Measurements from ENCODE around the gene ONECUT1.

ONECUT1 gene

DNA sequence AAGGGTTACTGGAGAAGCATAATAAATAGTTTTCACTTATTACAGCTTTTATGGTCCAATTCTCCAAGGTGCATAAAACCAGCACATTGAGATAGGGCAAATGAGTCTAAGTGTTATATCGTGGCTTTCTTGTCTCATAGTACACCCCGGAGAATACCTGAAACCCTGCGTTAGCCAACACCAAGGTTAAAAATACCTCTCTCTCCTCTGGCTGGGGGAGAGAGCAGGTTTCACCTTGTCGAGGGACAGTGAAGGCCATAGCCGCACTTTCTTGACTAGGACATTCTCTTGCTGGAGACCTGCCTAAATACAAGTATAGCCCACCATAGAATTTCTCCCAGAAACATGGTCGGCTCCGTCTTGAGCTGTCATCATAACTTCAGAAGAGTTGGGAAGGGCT is 59.5 kb downstream of the ONECUT1 start:
- no peak for DNase-seq

DNA sequence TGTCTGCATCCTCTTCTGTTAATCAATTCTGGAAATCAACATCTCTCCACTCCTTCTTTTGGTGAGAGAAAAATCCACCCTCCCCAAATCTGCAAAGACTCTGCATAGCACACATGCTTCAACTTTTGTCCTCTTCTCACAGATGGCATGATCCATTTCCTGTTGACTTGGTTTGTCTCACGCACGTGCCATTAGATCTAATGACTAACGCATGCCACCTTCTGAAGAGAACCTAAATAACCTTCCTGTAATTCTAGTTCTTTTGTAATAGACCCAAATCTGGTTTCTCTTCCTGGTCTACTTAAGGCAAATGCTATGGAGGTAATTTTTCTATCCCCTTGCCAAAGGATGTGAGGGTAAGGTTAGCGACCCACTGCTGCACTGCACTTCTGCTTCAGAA is 60.0 kb downstream of the ONECUT1 start:
- DNase-seq = no peak

DNA sequence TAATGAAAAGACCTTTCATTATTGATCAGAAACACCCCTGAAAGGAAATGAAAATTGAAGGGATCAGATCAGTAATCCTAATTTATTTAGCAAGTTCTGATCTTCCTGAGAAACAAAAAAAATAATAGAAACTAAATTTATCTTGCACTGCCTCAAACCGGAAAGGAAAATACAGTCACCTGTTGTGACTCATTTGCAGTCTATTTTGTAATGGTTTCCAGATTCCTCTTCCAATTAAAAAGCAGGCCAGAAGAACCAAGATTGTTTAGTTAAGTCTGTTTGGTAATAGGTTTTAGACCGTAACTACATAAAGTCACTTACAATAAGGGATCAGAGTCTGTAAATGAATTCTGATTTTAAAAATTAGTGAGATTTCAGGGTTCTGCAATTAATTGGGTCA is 61.2 kb downstream of the ONECUT1 start:
- no peak for DNase-seq

DNA sequence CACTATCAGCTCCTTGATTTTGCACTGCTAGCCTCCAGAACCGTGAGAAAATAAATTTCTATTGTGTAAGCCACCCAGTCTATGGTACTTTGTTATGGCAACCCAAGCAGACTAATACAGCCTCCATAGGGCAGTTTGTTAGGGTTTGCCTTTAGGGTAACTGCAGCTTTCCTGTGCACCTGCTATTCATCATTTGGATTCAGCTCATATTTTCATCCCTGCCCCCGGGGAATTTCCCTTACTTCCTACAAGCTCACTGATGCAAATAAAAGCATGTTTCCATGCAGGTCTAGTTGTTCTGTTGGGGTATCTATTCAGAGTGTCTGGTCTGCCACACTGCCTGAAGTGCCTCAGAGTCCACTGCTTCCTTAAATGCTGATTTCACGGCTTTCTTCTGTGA is 62.3 kb downstream of the ONECUT1 start:
- no peak for DNase-seq

DNA sequence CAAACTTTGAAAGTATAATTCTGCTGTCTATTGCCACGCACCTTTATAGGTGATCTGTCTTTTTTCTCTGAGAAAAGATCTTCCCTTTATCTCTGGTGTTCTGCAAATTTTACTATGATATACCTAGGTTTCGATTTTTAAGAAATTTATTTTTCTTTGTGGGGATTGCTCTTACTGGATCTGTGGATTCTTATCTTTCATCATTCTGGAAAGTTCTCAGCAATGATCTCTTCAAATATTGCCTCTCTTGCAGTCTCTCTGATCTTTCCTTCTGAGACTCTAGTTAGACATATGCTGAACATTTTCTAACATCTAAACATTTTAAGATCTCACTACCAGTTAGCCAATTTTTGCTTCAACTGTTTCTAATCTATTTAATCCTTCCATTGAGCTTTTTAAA is 63.9 kb downstream of the ONECUT1 start:
- no peak for DNase-seq

DNA sequence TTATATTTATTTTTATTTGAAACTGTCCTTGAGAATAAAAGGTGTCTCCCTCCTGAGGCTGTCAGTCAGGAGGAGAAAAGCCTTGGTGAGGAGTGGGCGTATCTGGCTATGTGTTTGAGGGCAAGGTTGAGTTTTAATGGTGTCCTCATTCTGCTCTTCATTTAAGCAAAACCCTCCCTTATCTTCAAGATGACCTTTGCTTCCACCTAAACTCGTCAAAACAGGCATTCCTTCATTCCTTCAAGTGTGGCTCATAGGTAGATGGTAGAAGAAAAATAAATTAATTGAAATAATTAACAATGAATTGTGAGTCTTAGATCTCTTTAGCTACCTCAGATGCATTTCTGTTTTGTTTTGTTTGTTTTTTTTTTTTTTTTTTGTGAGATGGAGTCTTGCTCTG is 71.6 kb downstream of the ONECUT1 start:
- no peak for DNase-seq

DNA sequence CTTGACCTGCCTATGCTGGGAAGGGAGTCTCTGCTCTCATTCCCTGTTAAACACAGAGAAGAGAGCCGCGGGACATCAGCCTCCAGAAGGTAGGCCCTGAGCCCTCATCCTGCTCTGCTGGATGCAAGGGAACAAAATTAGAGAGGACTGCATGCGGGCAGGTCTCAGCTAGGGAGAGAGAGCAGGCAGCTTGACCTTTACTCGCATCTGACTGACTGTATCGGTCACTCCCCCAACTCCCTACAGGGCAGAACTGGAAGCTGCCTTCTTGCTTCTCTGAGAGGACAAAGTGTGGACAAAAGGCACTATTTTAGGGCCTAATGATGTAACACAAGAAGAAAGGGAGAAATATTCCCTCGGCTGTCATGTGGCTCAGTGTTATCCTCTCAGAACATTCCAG is 72.2 kb downstream of the ONECUT1 start:
- DNase-seq = no peak

DNA sequence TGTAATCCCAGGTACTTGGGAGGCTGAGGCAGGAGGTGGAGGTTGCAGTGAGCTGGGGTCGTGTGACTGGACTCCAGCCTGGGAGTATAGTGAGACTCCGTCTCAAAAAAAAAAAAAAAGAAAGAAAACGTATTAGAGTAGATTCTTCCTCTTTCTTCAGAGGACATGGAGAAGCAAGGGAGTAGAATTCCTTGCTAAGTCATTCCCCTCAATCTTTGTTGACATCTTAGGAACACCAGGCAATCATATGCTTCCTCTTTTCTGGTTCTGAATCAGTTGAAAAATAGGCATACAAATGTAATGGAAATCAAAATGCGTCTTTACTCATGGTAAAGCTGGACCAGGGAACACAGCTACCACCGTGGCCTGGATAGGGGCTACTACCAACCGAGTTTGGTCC is 72.7 kb downstream of the ONECUT1 start:
- DNase-seq = no peak

DNA sequence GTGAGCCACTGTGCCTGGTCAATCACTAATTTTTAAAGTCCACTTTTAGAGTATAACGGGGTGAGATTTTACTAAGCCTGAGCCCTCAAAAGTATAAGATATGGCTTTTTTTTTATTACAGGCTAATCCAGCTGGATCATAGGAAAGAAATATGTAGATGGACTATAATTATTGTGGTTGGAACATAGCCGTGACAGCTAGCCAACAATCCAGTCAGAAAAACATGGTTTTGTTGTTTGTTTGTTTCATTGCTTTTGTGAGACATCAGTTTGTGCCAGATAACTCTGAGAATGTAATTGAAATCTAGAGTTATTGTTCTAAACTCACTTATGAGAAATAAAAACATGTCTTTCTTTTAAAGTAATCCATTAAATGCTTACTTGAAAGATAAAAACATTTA is 73.6 kb downstream of the ONECUT1 start:
- no peak for DNase-seq

DNA sequence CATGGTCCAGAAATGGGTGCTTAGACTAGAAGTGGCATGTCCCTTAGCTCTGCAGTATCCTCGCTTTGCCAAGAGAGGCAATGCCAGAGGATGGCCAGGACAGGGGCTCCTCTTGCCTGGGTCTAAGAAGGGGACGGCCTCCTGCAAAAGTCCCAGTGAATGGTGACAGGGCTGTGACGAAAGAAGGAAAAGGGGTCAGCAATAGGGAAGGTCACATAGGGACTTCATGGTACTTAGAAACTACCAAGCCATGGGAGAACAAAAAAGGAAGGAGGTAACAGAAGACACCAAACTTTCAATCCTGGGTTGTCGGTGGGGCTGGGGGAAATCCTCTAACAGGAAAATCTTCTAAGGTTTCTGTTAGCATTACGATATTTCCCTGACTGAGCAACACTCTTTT is 74.7 kb downstream of the ONECUT1 start:
- no peak for DNase-seq

DNA sequence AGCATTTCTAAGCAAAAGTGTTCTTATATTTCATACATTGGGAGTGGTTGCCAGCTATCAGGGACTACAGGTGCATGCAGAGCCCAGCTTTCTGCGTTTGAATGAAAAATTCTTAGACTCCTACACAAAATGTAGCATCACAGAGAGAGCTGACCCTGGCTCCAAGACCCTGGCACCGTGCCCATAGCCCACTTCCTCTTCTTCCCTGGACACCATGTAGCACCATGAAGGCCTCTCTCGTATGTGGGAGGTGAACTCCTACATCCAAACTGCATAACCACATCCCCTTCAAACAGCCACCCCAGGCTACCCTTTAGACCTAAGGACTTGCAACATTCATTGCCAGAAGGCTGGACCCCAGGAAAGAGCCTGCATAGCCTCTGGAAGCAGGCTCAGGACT is 75.2 kb downstream of the ONECUT1 start:
- DNase-seq = no peak

DNA sequence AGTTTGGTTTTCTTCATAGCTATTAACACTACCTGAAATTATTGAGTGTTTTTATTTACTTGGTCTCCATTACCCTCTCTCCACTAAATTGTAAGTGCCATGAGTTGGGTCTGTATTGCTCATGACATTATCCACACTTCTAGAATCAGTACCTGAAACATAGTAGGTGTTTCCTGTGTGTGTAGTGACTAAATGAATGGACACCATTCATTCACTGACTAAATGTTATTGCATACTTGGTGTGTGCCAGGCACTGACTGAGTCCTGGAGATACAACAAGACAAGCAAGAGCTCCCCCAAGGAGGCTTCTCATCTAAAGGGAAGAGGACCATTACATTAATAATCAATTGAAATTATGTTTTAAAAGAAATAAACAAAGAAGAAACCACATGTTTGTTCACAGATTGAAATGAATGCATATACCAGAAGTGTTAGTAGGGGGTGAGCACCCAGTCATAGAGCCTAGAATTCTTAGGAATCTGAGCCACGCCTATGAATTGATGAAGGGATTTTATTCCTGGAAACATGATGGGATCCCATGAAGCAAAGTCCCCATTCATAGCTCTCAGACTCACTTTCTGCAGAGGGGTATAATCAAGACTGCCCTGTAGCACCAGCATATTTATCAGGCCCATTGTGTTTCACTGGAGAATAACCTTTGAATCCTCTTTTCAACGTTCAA is 79.3 kb downstream of the ONECUT1 start:
- DNase-seq = no peak

DNA sequence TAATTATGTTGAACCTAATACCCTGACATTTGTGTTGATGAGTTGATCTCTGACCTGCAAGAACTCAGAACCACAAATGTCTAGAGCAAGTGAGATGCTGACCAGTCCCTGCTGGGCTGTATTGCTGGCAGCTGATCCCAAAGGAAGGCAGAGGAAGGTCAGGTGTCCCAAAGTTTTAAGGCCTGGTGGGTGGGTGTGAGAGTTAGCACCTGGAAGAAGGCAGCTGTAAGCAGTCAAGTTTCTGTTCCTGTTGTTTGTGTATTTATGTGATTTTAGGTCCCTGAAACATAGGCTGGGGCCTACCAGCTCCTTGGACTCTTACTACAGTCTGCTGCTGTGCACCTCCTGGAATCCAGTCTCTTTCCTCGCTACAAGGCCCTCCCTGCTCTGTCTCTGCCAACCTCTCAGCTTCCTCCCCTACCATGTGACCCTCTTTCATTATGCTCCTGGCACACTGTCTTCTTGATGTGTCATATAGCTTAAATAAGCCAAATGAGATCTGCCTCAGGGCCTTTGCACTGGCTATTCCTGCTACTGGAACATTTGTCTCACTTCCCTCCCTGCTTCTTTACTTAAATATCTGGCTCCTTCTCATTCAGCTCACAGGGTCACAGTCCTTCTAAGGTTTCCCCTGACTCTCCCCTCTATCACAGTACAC is 80.0 kb downstream of the ONECUT1 start:
- no peak for DNase-seq

DNA sequence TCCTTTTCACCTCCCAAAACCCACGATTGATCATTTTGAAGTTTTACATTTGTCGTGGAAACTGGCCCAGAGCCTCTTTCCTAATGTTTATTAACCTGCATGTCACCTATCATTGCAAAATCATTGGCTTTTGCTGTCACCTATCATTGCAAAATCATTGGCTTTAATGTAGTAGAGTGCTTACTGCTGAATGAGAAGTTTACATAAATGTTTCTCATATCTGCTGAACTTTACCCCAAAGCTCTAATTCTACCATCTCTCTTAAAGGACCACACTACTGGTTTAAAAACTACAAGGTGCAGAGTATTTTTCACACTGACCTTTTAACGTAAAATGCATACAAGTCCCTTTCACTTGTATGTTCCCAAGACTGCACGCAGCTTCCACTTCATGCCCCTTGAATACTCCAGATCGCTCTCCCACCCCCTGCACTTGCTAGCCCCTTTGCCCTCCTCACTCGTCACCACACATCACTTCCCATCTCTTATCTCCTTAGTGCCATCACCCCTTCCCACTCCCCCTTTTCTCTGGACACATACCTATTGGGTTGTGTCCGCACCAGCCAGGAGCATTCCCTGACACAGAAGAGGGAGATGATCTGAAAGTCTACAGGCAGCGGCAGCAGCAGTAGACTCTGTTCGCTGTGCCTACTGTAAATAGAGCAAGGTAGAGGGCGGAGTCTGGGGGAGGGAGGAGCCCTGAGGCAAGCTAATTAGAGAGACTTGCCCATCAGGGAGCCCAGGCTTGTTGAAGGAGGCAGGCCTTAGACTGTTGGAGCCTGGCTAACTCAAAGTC is 80.8 kb downstream of the ONECUT1 start:
- no peak for DNase-seq
